ENCODE data around the gene KRTAP3-1.

The KRTAP3-1 gene

DNA sequence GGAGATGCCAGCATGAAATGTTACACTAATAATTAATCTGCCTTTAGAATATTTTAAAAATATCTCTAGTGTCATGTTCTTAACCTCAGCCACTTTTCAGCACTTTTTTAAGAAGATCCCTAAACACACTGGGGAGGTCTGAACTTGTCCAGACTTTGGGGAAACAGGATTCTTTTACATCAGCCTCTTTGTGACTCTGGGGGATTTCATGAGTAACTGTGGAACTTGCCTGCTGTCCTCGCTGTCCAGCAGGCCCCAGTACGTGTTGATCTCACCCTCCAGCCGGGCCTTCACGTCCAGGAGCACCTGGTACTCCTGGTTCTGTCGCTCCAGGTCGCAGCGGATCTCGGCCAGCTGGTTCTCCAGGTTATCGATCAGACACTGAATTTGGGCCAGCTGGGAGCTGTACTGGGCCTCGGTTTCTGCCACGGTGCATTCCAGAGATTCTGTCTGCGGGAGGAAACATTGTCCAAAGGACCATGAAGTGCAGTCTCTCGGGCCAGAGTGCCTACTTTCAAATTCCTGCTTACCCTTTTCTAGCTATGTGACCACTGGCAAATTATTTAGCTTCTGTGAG is 30.3 kb downstream of the KRTAP3-1 start:
- no peak for DNase-seq (ENCODE audit: low read depth)

GRCh38 chr17:40975516-40975915 is 33.4 kb downstream of the KRTAP3-1 start:
- no peak for DNase-seq (ENCODE audit: low read depth)

DNA sequence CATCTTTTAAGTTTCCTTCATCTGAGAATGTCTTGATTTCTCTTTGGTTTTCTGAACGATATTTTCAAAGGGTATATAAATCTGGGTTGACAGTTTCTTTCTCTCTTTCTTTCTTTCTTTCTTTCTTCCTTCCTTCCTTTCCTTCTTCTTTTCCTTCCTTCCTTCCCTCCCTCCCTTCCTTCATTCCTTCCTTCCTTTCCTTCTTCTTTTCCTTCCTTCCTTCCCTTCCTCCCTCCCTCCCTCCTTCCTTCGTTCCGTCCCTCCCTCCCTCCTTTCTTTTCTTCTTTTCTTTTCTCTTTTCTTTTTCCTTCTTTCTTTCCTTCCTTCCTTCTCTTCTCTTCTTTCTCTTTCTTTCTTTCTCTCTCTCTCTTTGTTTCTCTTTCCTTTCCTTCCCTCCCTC is 34.6 kb downstream of the KRTAP3-1 start:
- no peak for DNase-seq (ENCODE audit: low read depth)

DNA sequence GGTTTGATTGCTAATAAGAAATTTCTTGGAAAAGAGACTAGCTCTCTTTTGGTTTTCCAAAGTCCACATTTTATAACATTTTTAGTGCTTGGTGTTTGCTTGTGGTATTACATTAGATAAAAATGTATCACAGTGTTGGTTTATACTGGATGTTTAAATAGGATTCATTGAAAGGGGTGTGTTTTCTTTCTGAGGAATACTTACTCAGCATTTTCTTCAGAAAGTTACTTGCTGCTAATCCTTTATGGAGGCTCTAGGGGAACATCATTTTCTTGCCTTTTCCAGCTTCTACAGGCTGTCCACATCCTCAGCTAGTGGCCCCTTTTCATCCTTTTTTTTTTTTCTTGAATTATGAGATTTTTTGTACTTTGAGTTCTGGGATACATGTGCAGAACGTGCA is 41.3 kb downstream of the KRTAP3-1 start:
- DNase-seq (ENCODE audit: low read depth), result no peak

DNA sequence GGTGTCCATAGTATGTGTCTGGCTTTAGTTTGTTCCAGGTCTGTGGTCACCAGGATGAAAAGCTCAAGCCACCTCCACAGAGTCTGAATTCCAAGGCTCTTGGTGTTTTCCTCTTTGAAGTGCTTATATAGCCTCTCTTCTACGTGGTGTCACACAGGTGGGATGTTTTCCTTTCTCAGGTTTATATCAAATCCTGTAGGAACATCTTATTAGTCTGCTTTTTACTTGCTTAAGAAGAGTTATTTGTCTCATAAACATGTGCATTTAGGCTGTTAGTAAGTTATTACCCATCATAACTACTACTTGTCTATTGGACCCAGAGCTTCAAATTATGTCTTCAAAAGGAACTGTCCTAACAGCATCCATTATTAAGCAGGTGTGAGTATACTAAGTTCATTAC is 42.1 kb downstream of the KRTAP3-1 start, which contains the start of gene KRT39:
KRT39 (minus strand) TSS at position 101 of the 400 bp plus-strand sequence; CDS start at position 9, 92 bp downstream.
- no peak for DNase-seq (ENCODE audit: low read depth)

- peak; percentile 24 for DNase-seq (ENCODE audit: low read depth)
These were observed 45.1 kb downstream of the KRTAP3-1 start for GRCh38 chr17:40963838-40964237.

- no peak for DNase-seq (ENCODE audit: low read depth)
These were observed 46.8 kb downstream of the KRTAP3-1 start for GRCh38 chr17:40962059-40962561.

DNA sequence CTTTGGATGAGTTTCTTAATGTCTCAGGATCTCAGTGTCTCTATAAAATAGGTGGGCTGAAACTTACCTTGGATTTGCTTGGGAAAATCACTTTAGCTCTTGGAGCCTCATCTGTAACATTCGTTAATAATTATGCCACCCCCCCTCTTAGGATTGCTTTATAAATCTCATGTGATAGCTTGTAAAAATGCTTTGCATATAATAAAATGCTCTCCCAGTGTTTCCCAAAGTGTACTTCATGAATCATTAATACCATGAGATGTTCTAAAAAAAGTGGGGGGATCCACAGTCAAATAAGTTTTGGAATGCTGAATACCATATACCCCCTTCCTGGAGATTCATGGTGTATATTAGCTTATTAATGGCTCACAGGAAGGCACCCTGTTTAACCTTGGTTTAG is 47.3 kb downstream of the KRTAP3-1 start:
- no peak for DNase-seq (ENCODE audit: low read depth)

- DNase-seq (ENCODE audit: low read depth), result peak; percentile 76
These were observed 48.8 kb downstream of the KRTAP3-1 start for GRCh38 chr17:40960144-40960543.

Measured in amniotic epithelial cell (primary cell).